Measurements from ENCODE around the gene RNH1.

The RNH1 gene

GRCh38 chr11:454801-455565 lies 52.1 kb downstream of the RNH1 start:
- DNase-seq = no peak

GRCh38 chr11:454043-454442 lies 53.0 kb downstream of the RNH1 start:
- no peak for DNase-seq

GRCh38 chr11:453564-453963 lies 53.5 kb downstream of the RNH1 start:
- no peak for DNase-seq

- no peak for DNase-seq
Measured at GRCh38 chr11:452916-453527, 54.0 kb downstream of the RNH1 start.

- DNase-seq = no peak
Measured at GRCh38 chr11:452203-452744, 54.8 kb downstream of the RNH1 start.

GRCh38 chr11:451738-452137 lies 55.3 kb downstream of the RNH1 start:
- no peak for DNase-seq

- peak; percentile 48 for DNase-seq
Measured at GRCh38 chr11:450809-451451, 56.1 kb downstream of the RNH1 start.

- DNase-seq = peak; percentile 93
Measured at GRCh38 chr11:449889-450808, 56.9 kb downstream of the RNH1 start, which contains the start of gene PTDSS2. Gene PTDSS2, plus strand, starts transcription at chr11:450279. Its CDS starts 177 bp downstream, at chr11:450456.

- DNase-seq = peak; percentile 98
Measured at GRCh38 chr11:447923-448731, 58.9 kb downstream of the RNH1 start.

GRCh38 chr11:446891-447290 lies 60.2 kb downstream of the RNH1 start:
- DNase-seq = no peak

- no peak for DNase-seq
Measured at GRCh38 chr11:445765-446588, 61.1 kb downstream of the RNH1 start.

Data from activated CD4-positive, CD25-positive, alpha-beta regulatory T cell treated with anti-CD3 and anti-CD28 coated beads, Interleukin-2, amount 50 U/mL, for 72 hours (primary cell).